ENCODE results near the gene HOXB7.
A peak's percentile ranks its signal among the peaks of the same experiment; 100 is the strongest.

HOXB7 gene

DNA sequence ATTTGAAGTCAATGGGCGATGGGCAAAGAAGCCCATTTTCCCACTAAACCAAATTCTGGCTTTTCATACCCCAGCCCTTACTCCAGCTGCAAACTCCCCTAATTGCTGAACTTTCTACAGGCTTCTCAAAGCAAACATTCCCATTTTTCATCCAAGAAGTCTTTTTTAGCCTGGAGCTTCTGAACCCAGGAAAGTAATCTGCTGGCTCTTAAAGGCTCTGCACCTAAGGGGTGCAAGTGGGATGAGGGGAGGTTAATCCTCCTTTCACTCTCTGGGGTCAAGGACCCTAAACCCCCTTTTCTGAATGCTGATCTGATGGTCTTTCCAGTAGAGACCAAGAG is 2.4 kb downstream of the HOXB7 start:
- no peak overlapping the region for H3K27ac Mint-ChIP-seq
- no peak overlapping the region for H3K4me3 Mint-ChIP-seq
- no peaks in the 10 kb centered on the region for H3K36me3 Mint-ChIP-seq
- no peaks in the 10 kb centered on the region for H3K9me3 Mint-ChIP-seq
- peaks cover 39% of the 10 kb centered on the region for H3K4me1 Mint-ChIP-seq
- peaks cover 53% of the 10 kb centered on the region for H3K27me3 Mint-ChIP-seq

DNA sequence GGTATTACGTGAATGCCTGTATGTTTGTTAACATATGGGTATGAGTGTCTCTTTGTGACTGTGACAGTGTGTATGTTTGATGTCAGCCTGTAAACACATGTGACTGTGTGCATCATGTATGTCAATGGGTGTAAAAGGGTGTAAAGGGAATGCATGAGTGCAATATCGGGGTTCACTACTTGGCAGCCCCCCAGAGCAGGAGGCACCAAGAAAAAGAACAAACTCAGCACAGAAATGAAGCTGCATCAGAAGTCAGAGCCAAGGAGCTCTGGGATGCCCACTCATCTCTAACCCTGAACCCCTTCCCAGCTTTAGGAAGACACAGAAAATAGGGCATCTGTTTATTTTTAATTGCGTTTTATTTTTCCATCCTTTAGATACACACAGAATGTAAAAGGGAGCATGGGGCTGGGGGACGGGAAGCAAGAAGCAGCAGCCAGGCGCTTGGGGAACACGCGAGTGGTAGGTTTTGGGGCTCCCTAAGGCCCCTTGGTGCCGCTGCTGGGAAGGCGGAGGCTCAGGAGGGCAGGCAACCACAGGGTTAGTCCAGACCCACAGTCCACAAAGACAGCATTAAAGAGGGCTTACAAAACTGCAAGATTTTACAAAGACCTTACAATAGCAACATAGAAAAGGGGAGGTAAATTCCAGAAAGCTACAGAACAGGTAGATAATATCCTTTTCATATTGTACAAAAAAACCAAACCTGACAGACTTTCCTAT is 3.8 kb downstream of the HOXB7 start:
- peaks cover 59% of the 10 kb centered on the region for H3K27me3 Mint-ChIP-seq
- H3K4me1 Mint-ChIP-seq = peaks cover 31% of the 10 kb centered on the region
- H3K27ac Mint-ChIP-seq = no peak overlapping the region

DNA sequence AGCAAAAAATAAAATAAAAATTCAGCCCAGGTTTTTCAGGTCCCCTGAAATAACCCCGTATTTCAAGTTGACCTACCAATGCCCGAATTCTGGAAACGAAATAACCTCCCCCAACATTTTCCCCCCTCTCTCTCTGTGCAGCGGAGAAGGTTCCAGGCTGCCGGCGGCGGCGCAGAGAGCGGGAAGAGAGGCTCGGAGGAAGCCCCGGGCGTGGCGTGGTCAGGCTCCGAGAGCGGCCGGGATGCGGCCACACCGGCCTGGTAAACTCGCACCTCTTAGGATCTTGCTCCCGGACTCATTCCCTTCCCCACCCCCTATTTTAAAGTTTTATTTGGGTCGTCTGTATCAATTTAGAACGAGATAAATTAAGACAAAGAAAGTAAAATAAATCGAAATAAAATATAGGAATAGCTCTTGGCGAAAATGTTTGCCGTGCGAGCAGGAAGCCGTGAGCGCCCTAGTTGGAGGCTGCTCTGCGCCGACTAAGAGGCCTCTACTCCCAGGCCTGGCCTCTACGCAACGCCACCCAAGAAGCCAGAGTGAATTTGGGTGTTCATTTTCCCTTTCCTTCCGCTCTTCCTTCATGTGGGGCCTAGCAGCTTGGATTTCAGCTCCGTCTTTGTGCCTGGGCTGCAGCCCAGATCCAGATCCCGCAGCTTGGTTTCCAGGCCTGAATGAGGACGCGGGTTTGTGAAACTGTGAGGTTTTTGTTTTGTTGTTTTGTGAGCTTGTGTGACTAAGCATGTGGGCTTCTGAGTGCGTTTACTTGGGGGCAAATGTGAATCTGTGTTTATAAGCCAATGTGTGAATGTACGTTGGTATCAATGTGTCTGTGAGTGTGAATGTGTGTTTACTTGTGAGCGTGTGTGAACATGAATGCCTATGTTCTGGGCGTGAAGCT is 4.6 kb downstream of the HOXB7 start:
- no peaks in the 10 kb centered on the region for H3K9me3 Mint-ChIP-seq
- H3K36me3 Mint-ChIP-seq = no peaks in the 10 kb centered on the region
- H3K27ac Mint-ChIP-seq = no peak overlapping the region
- peaks cover 24% of the 10 kb centered on the region for H3K4me1 Mint-ChIP-seq
- peaks cover 62% of the 10 kb centered on the region for H3K27me3 Mint-ChIP-seq
- no peak overlapping the region for H3K4me3 Mint-ChIP-seq

More for the DNA sequence above, 3.8 kb downstream of the HOXB7 start:
- Mint-ChIP-seq H3K4me3 (no peak overlapping the region), H3K36me3 (no peaks in the 10 kb centered on the region), H3K9me3 (no peaks in the 10 kb centered on the region)

DNA sequence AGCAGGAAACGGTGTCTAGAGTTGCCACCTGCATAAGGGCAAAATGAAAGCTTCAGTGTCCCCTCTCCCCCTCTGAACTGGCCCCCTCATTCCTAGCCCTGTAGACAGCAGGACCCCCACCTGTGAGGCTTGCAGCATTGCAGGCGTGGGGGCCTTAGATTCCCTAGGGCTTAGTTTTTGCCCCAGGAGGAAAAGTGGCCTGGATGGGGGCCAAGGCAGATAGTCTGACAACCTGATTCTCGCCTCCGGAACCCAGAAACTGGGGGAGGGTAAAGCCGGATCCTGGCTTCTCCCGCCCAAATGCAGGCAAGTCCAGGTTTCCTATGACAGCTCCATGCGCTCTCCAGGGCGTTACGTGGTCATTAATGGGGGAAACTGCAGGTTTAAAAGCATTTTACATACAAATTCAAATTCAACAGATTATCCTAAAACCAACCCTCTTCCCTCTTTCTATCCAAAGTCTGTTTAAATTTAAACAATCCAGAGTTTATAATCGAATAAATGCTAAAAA is 5.4 kb downstream of the HOXB7 start:
- Mint-ChIP-seq H3K27me3 (peaks cover 65% of the 10 kb centered on the region), H3K36me3 (no peaks in the 10 kb centered on the region), H3K9me3 (no peaks in the 10 kb centered on the region), H3K4me1 (peaks cover 19% of the 10 kb centered on the region), H3K4me3 (no peak overlapping the region), H3K27ac (no peak overlapping the region)

DNA sequence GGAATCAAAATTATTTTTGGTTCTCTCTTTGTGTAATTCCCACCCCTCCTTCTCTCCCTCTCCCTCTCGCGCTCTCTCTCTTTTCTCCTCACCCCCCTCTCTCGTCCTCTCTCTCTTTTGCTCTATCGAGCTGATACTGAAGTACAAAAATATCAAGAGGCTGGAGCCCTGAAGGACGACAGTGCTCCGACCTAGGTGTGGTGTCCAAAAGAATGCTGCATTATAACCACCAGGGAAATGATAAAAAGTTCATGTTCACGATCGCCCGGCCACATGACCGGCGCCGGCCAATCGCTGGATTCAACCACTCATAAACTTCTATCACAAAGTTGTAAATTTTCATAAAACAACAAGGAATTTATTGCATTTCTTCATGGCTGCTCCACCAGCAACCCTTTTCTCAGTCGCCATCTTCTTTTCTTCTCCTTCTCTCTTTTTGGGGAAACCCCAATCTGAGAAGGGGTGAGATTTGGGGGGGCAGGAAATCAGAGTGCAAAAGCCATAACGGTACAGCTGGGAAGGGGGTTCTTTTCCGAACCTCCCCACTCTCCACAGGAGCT is 6.0 kb downstream of the HOXB7 start, which contains the start of gene HOXB6:
HOXB6 (minus strand) TSS at position 217 of the 560 bp plus-strand sequence. CDS start 6,836 bp downstream, outside the sequence.
- H3K27me3 Mint-ChIP-seq = peaks cover 71% of the 10 kb centered on the region
- no peaks in the 10 kb centered on the region for H3K9me3 Mint-ChIP-seq
- H3K4me1 Mint-ChIP-seq = peaks cover 19% of the 10 kb centered on the region
- H3K36me3 Mint-ChIP-seq = no peaks in the 10 kb centered on the region
- no peak within 1 kb of the TSS for H3K4me3 Mint-ChIP-seq
- peak within 1 kb of the TSS; percentile 30 for H3K27ac Mint-ChIP-seq

DNA sequence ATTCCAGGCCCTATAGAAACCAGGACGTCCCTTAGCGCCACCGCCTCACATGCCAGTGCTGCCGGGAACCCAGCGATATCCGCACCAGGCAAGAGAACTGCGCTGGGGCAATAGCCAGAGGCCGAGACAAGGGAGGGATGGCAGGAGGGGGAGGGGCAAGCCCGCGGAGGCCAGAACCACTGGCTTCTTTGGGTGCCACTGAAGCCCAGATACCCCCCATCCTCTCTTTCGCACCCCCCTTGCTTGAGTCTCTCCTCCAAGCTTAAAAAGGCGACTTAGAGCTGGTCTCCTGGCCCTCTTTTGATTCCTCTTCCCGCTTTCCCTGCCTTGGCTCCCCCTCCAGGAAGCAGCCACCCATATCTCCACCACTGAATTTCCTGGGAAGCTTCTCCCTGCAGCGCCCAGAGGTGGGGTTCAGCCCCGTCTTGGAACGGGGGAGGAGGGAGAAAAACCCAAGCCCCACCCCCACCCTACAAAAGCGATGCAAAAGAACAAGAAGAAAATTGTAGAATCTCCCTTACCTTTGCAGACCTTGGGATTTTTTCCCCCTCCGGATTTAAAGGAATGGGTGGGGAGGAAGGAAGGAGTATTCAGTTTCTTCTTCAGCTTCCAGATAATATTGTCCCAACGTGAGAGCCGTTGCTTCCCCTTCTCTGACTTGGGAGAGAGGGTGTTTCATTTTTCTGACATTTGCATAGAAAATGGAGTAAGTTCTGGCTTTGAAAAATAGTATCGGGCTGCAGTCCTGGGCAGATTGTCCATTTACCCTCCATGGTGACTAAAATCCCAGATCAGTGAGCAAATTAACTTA is 6.7 kb downstream of the HOXB7 start:
- Mint-ChIP-seq H3K36me3 (no peaks in the 10 kb centered on the region), H3K4me3 (no peak overlapping the region), H3K27ac (no peak overlapping the region), H3K27me3 (peaks cover 76% of the 10 kb centered on the region), H3K4me1 (peaks cover 19% of the 10 kb centered on the region), H3K9me3 (no peaks in the 10 kb centered on the region)

DNA sequence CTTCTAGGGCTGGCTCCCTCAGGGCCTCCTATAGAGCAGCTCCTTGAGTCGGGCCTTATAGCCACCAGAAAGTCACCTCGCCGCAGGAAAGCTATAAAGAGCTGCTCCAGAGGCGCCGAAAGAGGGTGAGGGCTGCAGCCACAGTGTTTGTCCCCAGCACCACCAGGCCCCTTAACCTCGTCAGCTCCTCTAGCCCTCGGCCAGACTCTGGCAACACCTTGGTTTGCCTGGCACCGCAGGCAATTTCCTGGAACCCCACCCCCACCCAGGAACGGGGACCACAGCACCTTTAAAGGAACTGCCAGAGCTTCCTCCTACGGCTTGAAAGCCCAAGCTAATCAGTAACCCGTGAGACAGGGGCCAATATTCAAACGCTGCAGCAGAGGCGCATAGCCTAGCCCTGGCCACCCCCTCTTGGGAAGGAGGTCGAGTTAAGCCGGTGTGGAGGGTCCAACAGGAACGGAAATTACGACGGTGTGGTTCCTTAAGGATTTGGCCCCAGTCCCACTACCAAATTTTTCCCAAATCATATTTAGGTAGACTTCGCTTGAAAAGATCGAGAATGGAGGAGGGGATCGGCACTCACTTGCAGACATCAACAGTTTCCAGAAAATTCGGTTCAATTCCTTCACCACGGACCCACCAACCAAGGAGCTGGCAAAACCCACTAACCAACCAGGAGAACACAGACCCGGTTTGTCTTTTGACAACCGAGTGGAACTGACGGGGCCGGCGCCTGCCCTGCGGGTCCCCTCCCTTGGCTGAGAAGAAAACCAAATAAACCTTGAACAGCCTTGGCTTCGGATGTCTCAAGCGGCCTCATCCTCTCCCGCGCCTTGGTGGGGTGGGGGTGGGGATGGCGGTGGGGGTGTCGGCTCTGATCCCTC is 9.0 kb downstream of the HOXB7 start:
- Mint-ChIP-seq H3K36me3 (no peaks in the 10 kb centered on the region), H3K27ac (no peak overlapping the region), H3K4me3 (no peak overlapping the region), H3K4me1 (peaks cover 35% of the 10 kb centered on the region), H3K9me3 (no peaks in the 10 kb centered on the region), H3K27me3 (peaks cover 78% of the 10 kb centered on the region)

DNA sequence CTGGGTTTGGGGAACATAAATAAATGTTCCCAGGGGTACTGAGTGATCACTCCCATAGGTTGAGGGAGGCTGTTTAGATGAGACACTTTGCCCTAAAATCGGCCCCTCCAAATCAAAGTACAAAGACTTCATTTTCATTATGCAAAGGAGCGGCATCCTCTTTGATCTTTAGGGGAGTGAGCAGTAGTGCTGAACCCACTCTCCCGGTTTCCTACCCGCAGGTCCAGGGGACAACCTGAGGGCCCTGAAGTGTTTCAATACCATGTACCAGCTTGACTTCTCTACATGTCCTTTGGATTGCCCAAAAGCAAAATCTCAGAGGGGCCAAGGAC is 9.6 kb downstream of the HOXB7 start:
- Mint-ChIP-seq H3K27me3 (peaks cover 78% of the 10 kb centered on the region), H3K27ac (peak overlapping the region; percentile 46), H3K4me3 (no peak overlapping the region), H3K9me3 (no peaks in the 10 kb centered on the region), H3K36me3 (peaks cover 2% of the 10 kb centered on the region), H3K4me1 (peaks cover 41% of the 10 kb centered on the region)

DNA sequence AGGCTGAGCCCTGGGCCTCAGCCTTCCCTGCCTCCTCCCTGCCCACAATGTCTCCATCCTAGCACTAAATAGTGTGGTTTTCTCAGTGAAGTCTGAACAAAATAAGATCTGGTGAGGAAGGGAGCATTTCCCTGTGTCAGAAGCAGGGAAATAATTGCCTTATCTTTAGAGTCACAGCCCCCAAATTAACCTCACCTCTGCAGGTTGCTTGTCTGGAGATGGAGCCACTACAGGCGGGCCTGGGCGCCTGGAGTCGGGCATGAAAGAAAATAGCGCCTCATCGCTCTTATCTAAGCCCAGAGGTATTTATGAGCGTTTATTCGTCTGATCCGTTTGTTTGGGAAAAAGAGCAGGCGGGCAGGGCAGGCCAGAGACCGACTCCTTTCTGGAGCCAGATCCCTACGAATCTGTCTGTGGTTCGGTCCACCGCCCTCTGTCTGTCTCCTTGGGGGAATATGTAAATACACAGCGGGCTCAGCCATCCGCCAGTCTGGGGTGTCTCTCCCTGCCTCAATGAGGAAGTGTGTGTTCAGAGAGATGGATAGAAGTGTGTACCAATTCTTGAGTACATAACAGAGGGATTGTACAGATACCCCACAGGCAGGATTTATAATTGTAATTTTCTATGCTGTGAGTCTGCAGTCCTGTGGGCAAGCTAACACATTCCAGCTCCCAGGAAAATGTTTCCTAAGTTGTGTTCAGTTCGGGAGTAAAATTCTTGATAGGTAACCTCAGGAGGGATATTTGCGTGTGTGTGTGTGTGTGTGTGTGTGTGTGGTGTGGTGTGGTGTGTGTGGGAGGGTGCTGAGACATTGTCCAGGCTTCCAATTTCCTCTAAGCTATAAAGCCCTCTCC is 10.3 kb downstream of the HOXB7 start:
- peaks cover 48% of the 10 kb centered on the region for H3K4me1 Mint-ChIP-seq
- H3K9me3 Mint-ChIP-seq = no peaks in the 10 kb centered on the region
- H3K36me3 Mint-ChIP-seq = peaks cover 2% of the 10 kb centered on the region
- H3K27ac Mint-ChIP-seq = no peak overlapping the region
- no peak overlapping the region for H3K4me3 Mint-ChIP-seq
- H3K27me3 Mint-ChIP-seq = peaks cover 81% of the 10 kb centered on the region

DNA sequence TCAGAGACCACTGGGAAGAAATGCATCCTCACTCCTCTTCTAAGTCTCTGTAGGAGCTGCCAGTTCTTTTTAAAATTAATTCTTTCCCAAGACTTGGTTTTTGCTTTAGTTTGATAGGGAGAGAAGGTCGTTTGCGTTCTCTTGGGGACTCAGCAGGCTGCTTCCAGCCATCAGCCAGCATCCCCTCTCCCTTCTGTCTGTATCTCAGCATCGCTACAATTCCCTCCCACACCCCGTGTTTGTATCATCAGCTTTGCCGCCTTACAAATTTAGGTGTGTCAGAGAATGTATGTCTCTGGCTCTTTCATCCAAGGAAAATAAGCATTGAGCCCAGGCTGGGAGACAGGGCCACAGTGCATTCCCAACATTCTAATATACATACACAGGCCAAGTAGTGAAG is 11.5 kb downstream of the HOXB7 start:
- H3K36me3 Mint-ChIP-seq = peaks cover 2% of the 10 kb centered on the region
- no peak overlapping the region for H3K4me3 Mint-ChIP-seq
- peaks cover 80% of the 10 kb centered on the region for H3K27me3 Mint-ChIP-seq
- no peaks in the 10 kb centered on the region for H3K9me3 Mint-ChIP-seq
- no peak overlapping the region for H3K27ac Mint-ChIP-seq
- H3K4me1 Mint-ChIP-seq = peaks cover 44% of the 10 kb centered on the region

DNA sequence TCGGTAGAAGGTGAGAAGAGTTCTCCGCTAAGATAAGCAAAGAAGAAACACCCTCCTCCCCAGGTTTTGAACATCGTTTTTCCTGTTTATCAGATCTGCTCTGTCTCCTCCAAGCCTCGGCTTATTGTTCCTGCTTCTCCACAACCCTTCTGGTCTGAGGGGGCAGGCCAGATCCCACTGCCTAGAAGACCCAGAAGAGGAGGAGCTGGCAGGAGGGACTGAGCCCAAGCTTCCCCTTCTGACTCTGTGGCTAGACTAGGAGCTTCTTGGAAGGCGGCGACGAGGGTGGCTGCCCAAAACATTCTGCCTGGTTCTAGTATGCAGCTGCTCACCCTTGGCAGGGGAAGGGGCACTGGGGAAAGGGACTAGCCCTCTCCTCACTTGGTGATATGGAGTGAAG is 12.1 kb downstream of the HOXB7 start:
- H3K36me3 Mint-ChIP-seq = peaks cover 2% of the 10 kb centered on the region
- peaks cover 41% of the 10 kb centered on the region for H3K4me1 Mint-ChIP-seq
- no peak overlapping the region for H3K27ac Mint-ChIP-seq
- no peaks in the 10 kb centered on the region for H3K9me3 Mint-ChIP-seq
- H3K27me3 Mint-ChIP-seq = peaks cover 80% of the 10 kb centered on the region
- peak overlapping the region; percentile 93 for H3K4me3 Mint-ChIP-seq

DNA sequence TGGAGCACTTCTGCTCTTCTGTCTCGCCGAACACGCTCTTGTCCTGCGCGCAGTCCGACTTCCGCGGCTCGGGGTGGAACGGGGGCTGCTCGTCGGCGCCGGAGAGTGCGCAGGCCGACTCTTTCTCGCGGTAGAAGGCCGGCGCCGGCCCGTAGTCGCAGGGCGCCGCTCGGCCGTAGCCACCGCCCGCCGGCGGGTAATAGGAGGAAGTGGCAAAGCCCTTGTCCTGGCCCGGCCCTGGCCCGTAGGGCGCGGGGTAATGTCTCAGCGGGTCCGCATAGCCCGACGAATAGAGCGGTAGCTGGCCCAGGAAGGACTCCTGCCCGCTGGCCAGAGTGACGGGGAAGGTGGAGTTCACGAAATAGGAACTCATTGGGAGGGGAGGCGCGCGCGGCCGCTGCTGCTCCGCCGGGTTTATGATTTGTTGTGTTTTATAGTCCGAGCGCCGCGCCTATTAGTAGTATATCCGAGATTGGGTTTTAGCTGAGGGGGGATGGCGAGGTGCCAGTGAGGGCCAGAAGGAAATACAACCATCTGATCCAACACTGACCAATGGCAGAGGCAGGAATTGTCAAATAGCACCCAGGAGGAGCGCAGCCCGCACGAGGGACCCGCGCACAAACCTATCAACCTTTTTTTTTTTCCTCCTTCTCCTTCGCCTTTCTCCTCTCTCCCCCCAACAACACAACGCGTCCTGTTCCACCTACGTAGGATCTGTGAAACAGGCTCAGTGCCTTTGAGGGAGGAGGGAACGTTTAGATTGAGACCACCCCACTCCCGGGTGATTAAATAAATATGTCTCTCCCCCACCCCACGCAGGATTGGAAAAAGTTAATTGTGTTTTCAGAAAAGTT is 12.8 kb downstream of the HOXB7 start:
- peaks cover 79% of the 10 kb centered on the region for H3K27me3 Mint-ChIP-seq
- peak overlapping the region; percentile 93 for H3K4me3 Mint-ChIP-seq
- no peak overlapping the region for H3K27ac Mint-ChIP-seq
- peaks cover 41% of the 10 kb centered on the region for H3K4me1 Mint-ChIP-seq
- peaks cover 2% of the 10 kb centered on the region for H3K36me3 Mint-ChIP-seq
- no peaks in the 10 kb centered on the region for H3K9me3 Mint-ChIP-seq

DNA sequence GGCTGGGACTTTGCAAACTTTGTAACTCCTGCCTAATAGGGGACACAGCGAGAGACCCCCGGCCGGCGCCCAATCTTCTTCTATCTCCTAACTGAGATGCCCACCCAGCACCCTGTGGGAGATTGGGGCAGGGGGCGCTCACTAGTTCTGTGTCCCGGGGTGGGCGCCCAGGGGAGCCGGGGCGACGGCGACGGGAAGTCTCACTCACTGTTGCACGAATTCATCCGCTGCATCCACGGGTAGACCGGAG is 13.4 kb downstream of the HOXB7 start:
- peaks cover 46% of the 10 kb centered on the region for H3K4me1 Mint-ChIP-seq
- no peaks in the 10 kb centered on the region for H3K9me3 Mint-ChIP-seq
- no peak overlapping the region for H3K27ac Mint-ChIP-seq
- peaks cover 80% of the 10 kb centered on the region for H3K27me3 Mint-ChIP-seq
- H3K4me3 Mint-ChIP-seq = peak overlapping the region; percentile 93
- H3K36me3 Mint-ChIP-seq = peaks cover 2% of the 10 kb centered on the region

Measured in activated naive CD4-positive, alpha-beta T cell treated with anti-CD3 and anti-CD28 coated beads, Interleukin-2, amount 50 U/mL, for 24 hours (primary cell).